ENCODE data around the gene PARP1.

Gene PARP1

DNA sequence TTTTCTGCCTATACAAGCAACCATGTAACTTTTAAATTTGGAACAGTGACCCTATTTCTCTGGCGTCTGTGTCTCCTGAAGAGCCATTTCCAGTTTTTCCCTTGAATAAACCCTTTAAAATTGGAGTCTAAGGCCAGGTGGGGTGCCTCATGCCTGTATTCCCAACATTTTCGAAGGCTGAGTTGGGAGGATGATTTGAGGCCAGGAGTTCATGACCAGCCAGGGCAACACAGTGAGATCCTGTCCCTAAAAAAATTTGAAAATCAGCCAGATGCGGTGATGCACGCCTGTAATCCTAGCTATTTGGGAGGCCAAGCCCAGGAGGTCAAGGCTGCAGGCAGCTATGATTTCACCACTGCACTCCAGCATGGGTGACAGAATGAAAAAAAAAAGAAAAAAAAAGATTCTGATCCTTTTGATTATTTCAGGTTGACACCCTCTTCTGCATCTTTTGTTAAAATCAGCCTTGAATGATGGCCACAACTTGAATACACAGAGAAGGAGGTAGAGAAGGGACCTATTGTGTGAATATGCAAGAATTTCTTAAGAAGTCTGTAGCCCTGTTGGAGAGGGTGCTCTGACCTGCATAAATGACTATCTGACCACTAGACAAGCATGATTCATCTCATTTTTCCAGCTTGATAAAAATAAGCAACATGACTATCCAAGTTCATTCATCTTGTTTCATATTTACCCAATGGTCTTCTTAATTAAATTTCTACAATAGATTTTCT lies 40.2 kb upstream of the PARP1 start:
- 89% methylated on average over 4 of the region's 4 CpGs for WGBS (ENCODE audit: insufficient coverage)
- CTCF ChIA-PET, result interaction anchor here (1.0 kb wide), 1 partner anchor 12 kb away, joined by 3 read pairs; no protein-coding TSS in a partner anchor
- Histone ChIP-seq H3K36me3 (ENCODE audit: control insufficient read depth in 4 of 4, insufficient read depth in 4 of 4, low read length in 3 of 4) (no peaks in the 10 kb centered on the region), H3K4me1 (ENCODE audit: control extremely low read depth in 1 of 4, control insufficient read depth in 4 of 4, insufficient read depth in 4 of 4, low read length in 3 of 4) (peaks cover 0 to 11% (median 8%) of the 10 kb centered on the region in 4 experiments), H3K27ac (ENCODE audit: insufficient read depth in 1 of 2, low read depth in 1 of 2, low read length in 2 of 2, poor library complexity in 1 of 2, severe bottlenecking in 2 of 2) (no peak overlapping the region), H3K4me3 (ENCODE audit: control insufficient read depth in 1 of 7, extremely low read depth in 1 of 7, insufficient read depth in 4 of 7, low read depth in 2 of 7, low read length in 6 of 7) (no peak overlapping the region), H3K9me3 (ENCODE audit: control extremely low read depth in 1 of 5, control insufficient read depth in 4 of 5, insufficient read depth in 2 of 5, low read depth in 1 of 5, low read length in 4 of 5) (no peaks in the 10 kb centered on the region), H3K27me3 (replicated peaks in 2 of 5; ENCODE audit: control insufficient read depth in 4 of 5, insufficient read depth in 5 of 5, low read length in 4 of 5) (no peaks in the 10 kb centered on the region)
- POLR2A ChIA-PET, result interaction anchor here (0.7 kb wide), 1 partner anchor 1020 kb away, joined by 3 read pairs; the partner anchor contains the start of gene LBR
- DNase-seq, result no peak

GRCh38 chr1:226446094-226446493 lies 38.2 kb upstream of the PARP1 start:
- Histone ChIP-seq H3K4me3 (ENCODE audit: control insufficient read depth in 1 of 7, extremely low read depth in 1 of 7, insufficient read depth in 4 of 7, low read depth in 2 of 7, low read length in 6 of 7) (no peak overlapping the region), H3K27ac (ENCODE audit: insufficient read depth in 1 of 2, low read depth in 1 of 2, low read length in 2 of 2, poor library complexity in 1 of 2, severe bottlenecking in 2 of 2) (no peak overlapping the region), H3K9me3 (ENCODE audit: control extremely low read depth in 1 of 5, control insufficient read depth in 4 of 5, insufficient read depth in 2 of 5, low read depth in 1 of 5, low read length in 4 of 5) (no peaks in the 10 kb centered on the region), H3K27me3 (replicated peaks in 2 of 5; ENCODE audit: control insufficient read depth in 4 of 5, insufficient read depth in 5 of 5, low read length in 4 of 5) (peaks cover 0 to 1% (median 0%) of the 10 kb centered on the region in 5 experiments), H3K36me3 (ENCODE audit: control insufficient read depth in 4 of 4, insufficient read depth in 4 of 4, low read length in 3 of 4) (no peaks in the 10 kb centered on the region), H3K4me1 (ENCODE audit: control extremely low read depth in 1 of 4, control insufficient read depth in 4 of 4, insufficient read depth in 4 of 4, low read length in 3 of 4) (peaks cover 0 to 11% (median 8%) of the 10 kb centered on the region in 4 experiments)
- DNase-seq, result no peak
- WGBS (ENCODE audit: insufficient coverage), result 87% methylated on average over 1 of the region's 2 CpGs
- ChIA-PET POLR2A (no interaction called here), CTCF (interaction anchor here (0.9 to 1.4 kb wide), 4 partner anchors 9 to 124 kb away, joined by 3 to 5 read pairs (median 4); no protein-coding TSS in a partner anchor)

- DNase-seq, result peak in 2 of 3 donors; percentile 77 to 83
- H3K27ac ChIP-seq (ENCODE audit: insufficient read depth in 1 of 2, low read depth in 1 of 2, low read length in 2 of 2, poor library complexity in 1 of 2, severe bottlenecking in 2 of 2), result no peak overlapping the region
- CTCF ChIA-PET, result interaction anchor here (0.7 to 1.4 kb wide), 6 partner anchors 12 to 86 kb away, joined by 3 to 5 read pairs (median 4); no protein-coding TSS in a partner anchor
These were observed 37.0 kb upstream of the PARP1 start for GRCh38 chr1:226444901-226445300.

GRCh38 chr1:226443439-226443838 lies 35.5 kb upstream of the PARP1 start:
- no peak for DNase-seq
- 100% methylated on average over 2 of the region's 3 CpGs for WGBS (ENCODE audit: insufficient coverage)
- Histone ChIP-seq H3K27ac (ENCODE audit: insufficient read depth in 1 of 2, low read depth in 1 of 2, low read length in 2 of 2, poor library complexity in 1 of 2, severe bottlenecking in 2 of 2) (no peak overlapping the region), H3K9me3 (ENCODE audit: control extremely low read depth in 1 of 5, control insufficient read depth in 4 of 5, insufficient read depth in 2 of 5, low read depth in 1 of 5, low read length in 4 of 5) (peaks cover 0 to 1% (median 0%) of the 10 kb centered on the region in 5 experiments), H3K27me3 (replicated peaks in 2 of 5; ENCODE audit: control insufficient read depth in 4 of 5, insufficient read depth in 5 of 5, low read length in 4 of 5) (peaks cover 0 to 1% (median 0%) of the 10 kb centered on the region in 5 experiments), H3K36me3 (ENCODE audit: control insufficient read depth in 4 of 4, insufficient read depth in 4 of 4, low read length in 3 of 4) (no peaks in the 10 kb centered on the region), H3K4me1 (ENCODE audit: control extremely low read depth in 1 of 4, control insufficient read depth in 4 of 4, insufficient read depth in 4 of 4, low read length in 3 of 4) (peaks cover 0 to 11% (median 8%) of the 10 kb centered on the region in 4 experiments), H3K4me3 (ENCODE audit: control insufficient read depth in 1 of 7, extremely low read depth in 1 of 7, insufficient read depth in 4 of 7, low read depth in 2 of 7, low read length in 6 of 7) (no peak overlapping the region)
- ChIA-PET CTCF (no interaction called here), POLR2A (no interaction called here)

More at GRCh38 chr1:226444901-226445300, 37.0 kb upstream of the PARP1 start:
- H3K27me3 ChIP-seq (replicated peaks in 2 of 5; ENCODE audit: control insufficient read depth in 4 of 5, insufficient read depth in 5 of 5, low read length in 4 of 5), result peaks cover 0 to 1% (median 0%) of the 10 kb centered on the region in 5 experiments
- no peaks in the 10 kb centered on the region for H3K9me3 ChIP-seq (ENCODE audit: control extremely low read depth in 1 of 5, control insufficient read depth in 4 of 5, insufficient read depth in 2 of 5, low read depth in 1 of 5, low read length in 4 of 5)
- no peak overlapping the region for H3K4me3 ChIP-seq (ENCODE audit: control insufficient read depth in 1 of 7, extremely low read depth in 1 of 7, insufficient read depth in 4 of 7, low read depth in 2 of 7, low read length in 6 of 7)
- POLR2A ChIA-PET, result no interaction called here
- H3K4me1 ChIP-seq (ENCODE audit: control extremely low read depth in 1 of 4, control insufficient read depth in 4 of 4, insufficient read depth in 4 of 4, low read length in 3 of 4), result peaks cover 0 to 11% (median 8%) of the 10 kb centered on the region in 4 experiments
- 25% methylated on average over 2 of the region's 2 CpGs for WGBS (ENCODE audit: insufficient coverage)
- no peaks in the 10 kb centered on the region for H3K36me3 ChIP-seq (ENCODE audit: control insufficient read depth in 4 of 4, insufficient read depth in 4 of 4, low read length in 3 of 4)

DNA sequence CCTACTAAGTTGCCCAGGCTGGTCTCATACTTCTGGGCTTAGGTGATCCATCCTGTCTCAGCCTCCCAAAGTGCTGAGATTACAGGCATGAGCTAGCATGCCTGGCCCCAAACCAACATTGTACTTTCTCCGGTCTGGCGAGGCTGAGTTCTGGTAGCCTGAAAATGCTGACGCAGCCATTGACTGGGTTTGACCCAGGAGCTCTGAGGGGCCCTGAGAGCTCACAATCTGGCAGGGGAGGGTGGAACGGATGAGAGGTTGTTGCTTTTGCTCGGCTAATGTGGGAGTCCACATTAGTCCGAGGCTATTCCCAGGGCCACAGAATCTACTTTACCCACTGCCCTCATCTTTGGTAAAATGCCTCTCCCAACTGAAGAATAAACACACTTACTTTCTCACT lies 35.1 kb upstream of the PARP1 start:
- no peak overlapping the region for H3K27ac ChIP-seq (ENCODE audit: insufficient read depth in 1 of 2, low read depth in 1 of 2, low read length in 2 of 2, poor library complexity in 1 of 2, severe bottlenecking in 2 of 2)
- peaks cover 0 to 1% (median 0%) of the 10 kb centered on the region in 5 experiments for H3K27me3 ChIP-seq (replicated peaks in 2 of 5; ENCODE audit: control insufficient read depth in 4 of 5, insufficient read depth in 5 of 5, low read length in 4 of 5)
- 88% methylated on average over 3 of the region's 6 CpGs for WGBS (ENCODE audit: insufficient coverage)
- peaks cover 0 to 11% (median 8%) of the 10 kb centered on the region in 4 experiments for H3K4me1 ChIP-seq (ENCODE audit: control extremely low read depth in 1 of 4, control insufficient read depth in 4 of 4, insufficient read depth in 4 of 4, low read length in 3 of 4)
- peaks cover 0 to 1% (median 0%) of the 10 kb centered on the region in 5 experiments for H3K9me3 ChIP-seq (ENCODE audit: control extremely low read depth in 1 of 5, control insufficient read depth in 4 of 5, insufficient read depth in 2 of 5, low read depth in 1 of 5, low read length in 4 of 5)
- no peak for DNase-seq
- CTCF ChIA-PET, result no interaction called here
- no peak overlapping the region for H3K4me3 ChIP-seq (ENCODE audit: control insufficient read depth in 1 of 7, extremely low read depth in 1 of 7, insufficient read depth in 4 of 7, low read depth in 2 of 7, low read length in 6 of 7)
- no peaks in the 10 kb centered on the region for H3K36me3 ChIP-seq (ENCODE audit: control insufficient read depth in 4 of 4, insufficient read depth in 4 of 4, low read length in 3 of 4)
- POLR2A ChIA-PET, result no interaction called here

DNA sequence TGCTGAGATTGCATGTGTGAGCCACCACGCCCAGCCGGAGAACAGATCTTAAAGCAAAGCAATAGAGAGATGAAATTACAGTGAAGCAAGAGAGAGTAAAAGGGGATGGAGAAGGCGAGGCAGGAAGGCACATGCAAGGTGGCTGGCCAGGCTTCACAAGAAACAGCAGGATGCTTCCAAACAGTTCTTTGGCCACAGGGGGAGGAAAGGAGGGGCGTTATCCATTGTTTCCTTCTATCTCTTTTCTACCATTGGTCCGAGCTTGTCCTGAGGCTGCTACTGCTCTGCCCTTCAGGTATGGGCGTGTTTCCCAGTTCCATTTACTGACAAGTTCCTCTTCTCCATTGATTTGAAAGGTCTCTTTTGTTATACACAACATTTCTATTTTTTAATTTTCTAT lies 33.7 kb upstream of the PARP1 start:
- Histone ChIP-seq H3K9me3 (ENCODE audit: control extremely low read depth in 1 of 5, control insufficient read depth in 4 of 5, insufficient read depth in 2 of 5, low read depth in 1 of 5, low read length in 4 of 5) (peaks cover 0 to 1% (median 0%) of the 10 kb centered on the region in 5 experiments), H3K27me3 (replicated peaks in 2 of 5; ENCODE audit: control insufficient read depth in 4 of 5, insufficient read depth in 5 of 5, low read length in 4 of 5) (peaks cover 0 to 1% (median 0%) of the 10 kb centered on the region in 5 experiments), H3K27ac (ENCODE audit: insufficient read depth in 1 of 2, low read depth in 1 of 2, low read length in 2 of 2, poor library complexity in 1 of 2, severe bottlenecking in 2 of 2) (no peak overlapping the region), H3K4me3 (ENCODE audit: control insufficient read depth in 1 of 7, extremely low read depth in 1 of 7, insufficient read depth in 4 of 7, low read depth in 2 of 7, low read length in 6 of 7) (no peak overlapping the region), H3K4me1 (ENCODE audit: control extremely low read depth in 1 of 4, control insufficient read depth in 4 of 4, insufficient read depth in 4 of 4, low read length in 3 of 4) (peaks cover 0 to 11% (median 8%) of the 10 kb centered on the region in 4 experiments), H3K36me3 (ENCODE audit: control insufficient read depth in 4 of 4, insufficient read depth in 4 of 4, low read length in 3 of 4) (no peaks in the 10 kb centered on the region)
- DNase-seq, result no peak
- CTCF ChIA-PET, result interaction anchor here (0.9 to 1.3 kb wide), 5 partner anchors 13 to 128 kb away, joined by 3 to 5 read pairs (median 3); partner anchors contain the start of gene PARP1
- WGBS (ENCODE audit: insufficient coverage), result 97% methylated on average over 5 of the region's 6 CpGs
- POLR2A ChIA-PET, result no interaction called here

- ChIA-PET POLR2A (no interaction called here), CTCF (interaction anchor here (1.0 kb wide), 1 partner anchor 102 kb away, joined by 3 read pairs; no protein-coding TSS in a partner anchor)
- DNase-seq, result no peak
- Histone ChIP-seq H3K4me1 (ENCODE audit: control extremely low read depth in 1 of 4, control insufficient read depth in 4 of 4, insufficient read depth in 4 of 4, low read length in 3 of 4) (peaks cover 0 to 9% (median 7%) of the 10 kb centered on the region in 4 experiments), H3K27ac (ENCODE audit: insufficient read depth in 1 of 2, low read depth in 1 of 2, low read length in 2 of 2, poor library complexity in 1 of 2, severe bottlenecking in 2 of 2) (no peak overlapping the region), H3K4me3 (ENCODE audit: control insufficient read depth in 1 of 7, extremely low read depth in 1 of 7, insufficient read depth in 4 of 7, low read depth in 2 of 7, low read length in 6 of 7) (no peak overlapping the region), H3K36me3 (ENCODE audit: control insufficient read depth in 4 of 4, insufficient read depth in 4 of 4, low read length in 3 of 4) (no peaks in the 10 kb centered on the region), H3K27me3 (replicated peaks in 2 of 5; ENCODE audit: control insufficient read depth in 4 of 5, insufficient read depth in 5 of 5, low read length in 4 of 5) (peaks cover 0 to 1% (median 0%) of the 10 kb centered on the region in 5 experiments), H3K9me3 (ENCODE audit: control extremely low read depth in 1 of 5, control insufficient read depth in 4 of 5, insufficient read depth in 2 of 5, low read depth in 1 of 5, low read length in 4 of 5) (peaks cover 0 to 1% (median 0%) of the 10 kb centered on the region in 5 experiments)
- WGBS (ENCODE audit: insufficient coverage), result 81% methylated on average over 4 of the region's 5 CpGs
These were observed 32.6 kb upstream of the PARP1 start for GRCh38 chr1:226440512-226440911.
